Nephron (organoid): ENCODE data around the gene LMX1B.

Experiments
- H3K27ac Mint-ChIP-seq, 3 experiments: 2 replicates each; pipeline ENCODE4 v1.8.0; 2020; ENCODE audit warnings: mixed read lengths in 3 of 3, mild to moderate bottlenecking in 2 of 3, moderate library complexity in 1 of 3
- H3K27me3 Mint-ChIP-seq: 2 replicates; pipeline ENCODE4 v1.8.0; 2021; ENCODE audit warnings: low read depth, mild to moderate bottlenecking, moderate library complexity, mixed read lengths
- H3K36me3 Mint-ChIP-seq: 2 replicates; pipeline ENCODE4 v1.8.0; 2020; ENCODE audit warnings: low read depth, mixed read lengths
- H3K4me1 Mint-ChIP-seq: 2 replicates; pipeline ENCODE4 v1.8.0; 2020; ENCODE audit warnings: mixed read lengths
- H3K4me3 Mint-ChIP-seq, 3 experiments: 2 replicates each; pipeline ENCODE4 v1.8.0; 2020; ENCODE audit warnings: mild to moderate bottlenecking in 3 of 3, mixed read lengths in 3 of 3, moderate library complexity in 2 of 3
- H3K9me3 Mint-ChIP-seq: 2 replicates; pipeline ENCODE4 v1.8.0; 2020; ENCODE audit warnings: mixed read lengths
- CTCF ChIP-seq, 3 experiments: fragments of 200-600 bp; sonication (generic); IDR thresholded peaks; one replicate each; pipeline ENCODE4 v1.5.0; 2021; ENCODE audit warnings: antibody characterized with exemption in 3 of 3; ENCODE audit not compliant: unreplicated experiment in 3 of 3

Gene LMX1B

GRCh38 chr9:126658956-126659555 lies 45.3 kb downstream of the LMX1B start:
- H3K36me3 Mint-ChIP-seq = no peaks in the 10 kb centered on the region
- no peak for TF ChIP-seq CTCF (IDR thresholded peaks at IDR 0.05; ENCODE audit: unreplicated experiment in 3 of 3)
- H3K9me3 Mint-ChIP-seq = no peaks in the 10 kb centered on the region
- H3K27me3 Mint-ChIP-seq = peaks cover 41% of the 10 kb centered on the region
- H3K4me1 Mint-ChIP-seq = peaks cover 19% of the 10 kb centered on the region
- H3K4me3 Mint-ChIP-seq = no peak overlapping the region
- no peak overlapping the region for H3K27ac Mint-ChIP-seq

- Mint-ChIP-seq H3K4me3 (no peak overlapping the region), H3K4me1 (peaks cover 28% of the 10 kb centered on the region), H3K27ac (no peak overlapping the region), H3K36me3 (no peaks in the 10 kb centered on the region), H3K27me3 (peaks cover 27% of the 10 kb centered on the region), H3K9me3 (no peaks in the 10 kb centered on the region)
- no peak for TF ChIP-seq CTCF (IDR thresholded peaks at IDR 0.05; ENCODE audit: unreplicated experiment in 3 of 3)
These were observed 47.4 kb downstream of the LMX1B start for GRCh38 chr9:126661122-126661520.

DNA sequence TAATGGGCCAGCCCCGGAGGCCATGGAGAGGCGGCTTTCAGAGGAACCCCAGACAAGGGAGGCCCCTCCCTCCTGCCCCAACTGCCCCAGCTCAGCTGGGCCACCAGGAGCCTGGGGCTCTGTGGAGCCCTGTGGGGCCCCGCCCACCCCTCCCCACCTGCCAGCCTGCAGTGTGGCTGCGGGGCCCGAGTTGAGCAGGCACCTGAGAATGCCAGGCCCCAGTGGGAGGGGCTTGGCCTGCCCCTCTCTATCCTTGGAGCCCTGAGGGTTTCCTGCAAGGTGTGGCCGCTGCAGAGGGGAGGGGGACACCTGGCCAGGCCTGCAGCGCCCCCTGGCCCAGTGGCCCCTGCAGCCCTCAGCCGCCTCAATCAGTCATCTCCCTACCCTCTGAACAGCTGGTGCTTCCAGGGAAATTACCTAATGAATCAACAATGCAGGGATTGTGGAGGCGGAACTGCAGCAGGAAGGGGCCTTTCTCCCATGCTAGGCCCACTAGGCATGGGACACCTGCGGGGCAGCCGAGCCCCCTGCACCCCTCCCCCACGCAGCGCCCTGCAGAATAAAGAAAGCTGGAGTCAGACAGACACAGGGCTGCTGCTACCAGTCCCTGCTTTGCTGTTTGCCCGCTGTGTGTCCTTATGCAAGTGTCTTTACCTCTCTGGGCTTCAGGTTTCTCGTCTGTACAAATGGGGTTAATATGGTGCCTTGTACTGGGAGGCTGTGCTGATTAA lies 48.0 kb downstream of the LMX1B start:
- Mint-ChIP-seq H3K9me3 (no peaks in the 10 kb centered on the region), H3K27ac (peak overlapping the region; percentile 51 to 73 (median 60)), H3K4me3 (no peak overlapping the region), H3K27me3 (peaks cover 28% of the 10 kb centered on the region), H3K4me1 (peaks cover 33% of the 10 kb centered on the region), H3K36me3 (no peaks in the 10 kb centered on the region)
- TF ChIP-seq CTCF (IDR thresholded peaks at IDR 0.05; ENCODE audit: unreplicated experiment in 3 of 3) = peak in 2 of 3 experiments; percentile 24 to 25

DNA sequence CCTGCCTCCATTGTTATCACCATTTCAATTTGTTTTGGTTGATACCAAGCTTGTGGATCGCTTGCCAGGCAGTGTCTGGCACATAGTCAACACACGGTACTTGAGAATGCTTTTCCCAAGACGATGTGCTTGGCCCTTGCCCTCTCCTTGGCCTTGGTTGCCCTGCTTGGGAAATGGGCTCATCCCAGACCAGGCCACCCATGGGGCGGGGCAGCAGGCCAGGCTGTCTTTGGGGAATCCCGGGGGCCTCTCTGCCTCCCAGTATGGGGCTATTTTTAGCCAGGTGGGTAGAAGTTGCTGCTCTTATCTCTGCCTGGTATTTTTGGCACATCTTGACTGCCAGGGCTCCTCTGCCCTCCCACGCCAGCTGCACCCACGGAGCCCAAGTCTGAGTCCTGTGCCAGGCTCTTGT lies 49.9 kb downstream of the LMX1B start:
- Mint-ChIP-seq H3K9me3 (no peaks in the 10 kb centered on the region), H3K27me3 (peaks cover 18% of the 10 kb centered on the region), H3K27ac (no peak overlapping the region), H3K36me3 (no peaks in the 10 kb centered on the region), H3K4me1 (peaks cover 33% of the 10 kb centered on the region), H3K4me3 (no peak overlapping the region)
- no peak for TF ChIP-seq CTCF (IDR thresholded peaks at IDR 0.05; ENCODE audit: unreplicated experiment in 3 of 3)

GRCh38 chr9:126664900-126665643 lies 51.3 kb downstream of the LMX1B start:
- Mint-ChIP-seq H3K4me1 (peaks cover 33% of the 10 kb centered on the region), H3K9me3 (no peaks in the 10 kb centered on the region), H3K27me3 (peaks cover 8% of the 10 kb centered on the region), H3K4me3 (peak overlapping the region; percentile 34 to 53 (median 52)), H3K27ac (peak overlapping the region in 2 of 3 experiments; percentile 67 to 70), H3K36me3 (no peaks in the 10 kb centered on the region)
- no peak for TF ChIP-seq CTCF (IDR thresholded peaks at IDR 0.05; ENCODE audit: unreplicated experiment in 3 of 3)
